HEK293 (cell line): ENCODE data around the gene FBXL13.

Source experiments
- CTCF ChIP-seq: fragments of 450-650 bp; formaldehyde crosslinking; IDR thresholded peaks from 2 replicates; pipeline ENCODE4 v1.5.1; 2016; ENCODE audit warnings: missing biosample characterization, missing genetic modification characterization
- GFI1B ChIP-seq: fragments of 450-650 bp; formaldehyde crosslinking; IDR thresholded peaks from 2 replicates; pipeline ENCODE4 v1.5.1; 2016; ENCODE audit warnings: missing biosample characterization, missing genetic modification characterization
- OVOL3 ChIP-seq: fragments of 450-650 bp; formaldehyde crosslinking; IDR thresholded peaks from 2 replicates; pipeline ENCODE4 v1.5.1; 2016; ENCODE audit warnings: missing biosample characterization, missing genetic modification characterization
- PRDM1 ChIP-seq: fragments of 450-650 bp; formaldehyde crosslinking; IDR thresholded peaks from 2 replicates; pipeline ENCODE4; 2016; ENCODE audit warnings: missing biosample characterization, missing genetic modification characterization
- ZNF302 ChIP-seq: fragments of 450-650 bp; formaldehyde crosslinking; IDR thresholded peaks from 2 replicates; pipeline ENCODE4 v1.5.1; 2016; ENCODE audit warnings: missing biosample characterization, missing genetic modification characterization, low read depth
- ZNF654 ChIP-seq: fragments of 450-650 bp; formaldehyde crosslinking; IDR thresholded peaks from 2 replicates; pipeline ENCODE4 v1.5.1; 2016; ENCODE audit warnings: low read depth, missing biosample characterization, missing genetic modification characterization
- TF ChIP-seq, protein P1 (sequence below): fragments of 450-650 bp; formaldehyde crosslinking; IDR thresholded peaks from 2 replicates; pipeline ENCODE4 v1.5.1; 2016; ENCODE audit warnings: missing biosample characterization, missing genetic modification characterization
- TF ChIP-seq, protein P2 (sequence below): fragments of 450-650 bp; formaldehyde crosslinking; IDR thresholded peaks from 2 replicates; pipeline ENCODE4 v1.5.1; 2016; ENCODE audit warnings: missing biosample characterization, missing genetic modification characterization

DNA sequence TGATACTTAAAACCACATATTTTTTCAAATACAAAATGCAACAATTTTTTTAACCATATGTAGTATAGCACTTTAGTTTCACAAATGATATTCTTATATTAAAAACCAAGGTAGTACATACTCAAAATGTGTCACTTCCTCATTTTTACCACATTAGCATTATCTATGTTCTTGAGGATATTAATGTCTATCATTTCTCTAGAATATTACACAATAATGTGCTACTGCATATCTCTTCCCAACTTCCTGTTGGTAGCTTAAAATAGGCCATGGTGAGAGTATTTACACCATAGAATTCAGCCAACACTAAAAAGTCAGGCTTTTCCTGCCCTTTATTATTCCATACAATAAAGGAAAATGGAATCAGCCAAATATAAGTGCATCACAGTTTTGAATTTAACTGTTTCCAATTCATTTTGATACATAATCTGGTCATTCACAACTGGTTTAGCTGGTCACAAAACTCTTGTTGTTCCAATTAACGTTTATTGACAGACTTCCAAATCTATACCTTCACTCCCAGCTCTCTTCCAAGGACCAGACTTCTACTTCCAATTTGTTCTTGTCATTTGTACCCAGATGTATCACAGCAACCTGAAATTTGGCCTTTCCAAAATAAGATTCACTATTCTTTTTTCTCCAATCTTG is 181.8 kb downstream of the FBXL13 start:
- TF ChIP-seq CTCF (tag by site-specific recombination) (no peak), GFI1B (no peak), OVOL3 (tag by site-specific recombination) (no peak), PRDM1 (no peak), ZNF302 (no peak), ZNF654 (tag by site-specific recombination) (no peak)
- TF ChIP-seq, protein P1, sequence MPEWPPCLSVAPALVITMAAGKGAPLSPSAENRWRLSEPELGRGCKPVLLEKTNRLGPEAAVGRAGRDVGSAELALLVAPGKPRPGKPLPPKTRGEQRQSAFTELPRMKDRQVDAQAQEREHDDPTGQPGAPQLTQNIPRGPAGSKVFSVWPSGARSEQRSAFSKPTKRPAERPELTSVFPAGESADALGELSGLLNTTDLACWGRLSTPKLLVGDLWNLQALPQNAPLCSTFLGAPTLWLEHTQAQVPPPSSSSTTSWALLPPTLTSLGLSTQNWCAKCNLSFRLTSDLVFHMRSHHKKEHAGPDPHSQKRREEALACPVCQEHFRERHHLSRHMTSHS (tag by site-specific recombination): no peak
- TF ChIP-seq, protein P2, sequence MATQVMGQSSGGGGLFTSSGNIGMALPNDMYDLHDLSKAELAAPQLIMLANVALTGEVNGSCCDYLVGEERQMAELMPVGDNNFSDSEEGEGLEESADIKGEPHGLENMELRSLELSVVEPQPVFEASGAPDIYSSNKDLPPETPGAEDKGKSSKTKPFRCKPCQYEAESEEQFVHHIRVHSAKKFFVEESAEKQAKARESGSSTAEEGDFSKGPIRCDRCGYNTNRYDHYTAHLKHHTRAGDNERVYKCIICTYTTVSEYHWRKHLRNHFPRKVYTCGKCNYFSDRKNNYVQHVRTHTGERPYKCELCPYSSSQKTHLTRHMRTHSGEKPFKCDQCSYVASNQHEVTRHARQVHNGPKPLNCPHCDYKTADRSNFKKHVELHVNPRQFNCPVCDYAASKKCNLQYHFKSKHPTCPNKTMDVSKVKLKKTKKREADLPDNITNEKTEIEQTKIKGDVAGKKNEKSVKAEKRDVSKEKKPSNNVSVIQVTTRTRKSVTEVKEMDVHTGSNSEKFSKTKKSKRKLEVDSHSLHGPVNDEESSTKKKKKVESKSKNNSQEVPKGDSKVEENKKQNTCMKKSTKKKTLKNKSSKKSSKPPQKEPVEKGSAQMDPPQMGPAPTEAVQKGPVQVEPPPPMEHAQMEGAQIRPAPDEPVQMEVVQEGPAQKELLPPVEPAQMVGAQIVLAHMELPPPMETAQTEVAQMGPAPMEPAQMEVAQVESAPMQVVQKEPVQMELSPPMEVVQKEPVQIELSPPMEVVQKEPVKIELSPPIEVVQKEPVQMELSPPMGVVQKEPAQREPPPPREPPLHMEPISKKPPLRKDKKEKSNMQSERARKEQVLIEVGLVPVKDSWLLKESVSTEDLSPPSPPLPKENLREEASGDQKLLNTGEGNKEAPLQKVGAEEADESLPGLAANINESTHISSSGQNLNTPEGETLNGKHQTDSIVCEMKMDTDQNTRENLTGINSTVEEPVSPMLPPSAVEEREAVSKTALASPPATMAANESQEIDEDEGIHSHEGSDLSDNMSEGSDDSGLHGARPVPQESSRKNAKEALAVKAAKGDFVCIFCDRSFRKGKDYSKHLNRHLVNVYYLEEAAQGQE: no peak
